ENCODE data around the gene NRXN3.

- no peak for TF ChIP-seq CTCF (IDR thresholded peaks at IDR 0.05; ENCODE audit: poor library complexity)
- TF ChIP-seq EZH2phosphoT487 (IDR thresholded peaks at IDR 0.05; ENCODE audit: low read depth, severe bottlenecking, unreplicated experiment): no peak
These were observed 923.4 kb downstream of the NRXN3 start for GRCh38 chr14:79093531-79093930.
